Choroid plexus epithelial cell (primary cell): ENCODE results near the gene SHTN1.

Experiments
- DNase-seq: peaks from one replicate; pipeline ENCODE4 v3.0.0-alpha.2; 2010; ENCODE audit warnings: low read depth
- H3K4me3 ChIP-seq: 2 replicates; pipeline ENCODE4 v1.5.1; 2011; ENCODE audit warnings: low read depth, mild to moderate bottlenecking, control low read depth, low read length, moderate library complexity
- TF ChIP-seq, protein P1 (sequence below): conservative IDR thresholded peaks from 2 replicates; pipeline ENCODE4 v1.5.1; 2011; ENCODE audit warnings: low read depth, mild to moderate bottlenecking, control low read depth, inconsistent platforms, low read length, moderate library complexity

The SHTN1 gene

DNA sequence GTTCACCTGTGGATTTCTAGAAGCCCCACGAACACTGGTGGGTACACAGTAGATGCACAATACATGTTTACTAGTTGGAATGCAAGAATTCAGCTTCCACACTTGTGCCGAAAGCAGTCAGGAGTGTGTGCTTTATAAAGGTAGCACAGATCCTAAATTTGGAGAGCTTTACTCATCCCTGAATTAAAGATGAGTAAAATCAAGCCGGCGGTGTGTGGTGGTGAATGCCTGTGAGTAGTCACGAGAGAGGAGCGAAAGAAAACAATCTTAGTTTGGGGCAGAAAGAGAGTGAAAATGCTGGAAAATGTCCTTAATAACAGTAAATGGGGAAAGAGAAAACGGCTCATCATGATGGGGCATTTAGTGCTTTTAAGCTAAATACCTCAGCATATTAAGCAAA lies 169.3 kb downstream of the SHTN1 start:
- DNase-seq = no peak
- H3K4me3 ChIP-seq = no peak overlapping the region
- TF ChIP-seq, protein P1, sequence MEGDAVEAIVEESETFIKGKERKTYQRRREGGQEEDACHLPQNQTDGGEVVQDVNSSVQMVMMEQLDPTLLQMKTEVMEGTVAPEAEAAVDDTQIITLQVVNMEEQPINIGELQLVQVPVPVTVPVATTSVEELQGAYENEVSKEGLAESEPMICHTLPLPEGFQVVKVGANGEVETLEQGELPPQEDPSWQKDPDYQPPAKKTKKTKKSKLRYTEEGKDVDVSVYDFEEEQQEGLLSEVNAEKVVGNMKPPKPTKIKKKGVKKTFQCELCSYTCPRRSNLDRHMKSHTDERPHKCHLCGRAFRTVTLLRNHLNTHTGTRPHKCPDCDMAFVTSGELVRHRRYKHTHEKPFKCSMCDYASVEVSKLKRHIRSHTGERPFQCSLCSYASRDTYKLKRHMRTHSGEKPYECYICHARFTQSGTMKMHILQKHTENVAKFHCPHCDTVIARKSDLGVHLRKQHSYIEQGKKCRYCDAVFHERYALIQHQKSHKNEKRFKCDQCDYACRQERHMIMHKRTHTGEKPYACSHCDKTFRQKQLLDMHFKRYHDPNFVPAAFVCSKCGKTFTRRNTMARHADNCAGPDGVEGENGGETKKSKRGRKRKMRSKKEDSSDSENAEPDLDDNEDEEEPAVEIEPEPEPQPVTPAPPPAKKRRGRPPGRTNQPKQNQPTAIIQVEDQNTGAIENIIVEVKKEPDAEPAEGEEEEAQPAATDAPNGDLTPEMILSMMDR = no peak

DNA sequence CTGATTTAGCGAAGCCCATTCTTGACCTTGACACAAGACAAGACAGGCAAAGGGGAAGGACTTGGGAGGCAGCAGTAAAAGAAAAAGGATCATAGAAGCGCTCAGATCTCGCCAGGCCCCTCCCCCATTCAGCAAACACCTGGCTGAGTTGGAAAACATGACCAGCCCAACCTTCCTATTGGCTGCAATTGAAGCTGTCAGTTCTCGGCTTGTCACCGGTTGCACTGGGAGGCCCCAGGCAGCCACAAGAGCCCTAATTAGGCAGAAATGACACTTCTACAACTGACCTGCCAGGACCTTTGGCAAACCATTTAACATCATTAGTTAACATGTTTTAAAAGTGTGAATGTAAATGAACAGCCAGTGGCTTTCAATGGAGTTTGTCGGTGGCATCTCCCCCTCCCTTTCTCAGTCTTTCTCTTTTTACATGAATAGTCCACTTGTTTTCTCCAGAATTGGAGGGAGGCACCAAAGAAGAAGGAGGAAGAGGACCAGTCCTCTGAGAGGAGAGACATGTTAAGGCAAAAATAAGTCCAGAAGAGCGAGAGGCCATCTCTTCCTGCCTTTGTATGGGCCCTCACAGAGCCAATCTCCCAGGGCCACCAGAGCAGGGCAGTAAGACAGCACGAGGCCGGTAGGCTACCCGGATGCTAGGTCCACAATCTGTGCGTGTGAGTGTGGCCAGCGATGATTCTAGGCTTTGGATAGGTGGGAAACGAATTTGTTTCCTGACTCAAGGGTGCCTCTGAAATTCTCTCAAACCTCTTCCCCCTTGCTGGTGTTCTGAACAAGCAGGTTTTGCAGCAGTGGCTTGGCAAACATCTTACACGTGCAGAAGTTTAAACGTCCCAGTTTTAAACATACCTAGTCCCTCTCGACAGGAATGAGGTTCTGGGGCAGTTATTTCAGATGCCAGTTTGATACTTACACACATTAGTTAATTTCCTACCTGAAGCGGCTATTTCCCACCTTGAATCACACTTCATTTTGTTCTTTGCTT lies 170.7 kb downstream of the SHTN1 start:
- TF ChIP-seq, protein P1 = no peak
- DNase-seq = no peak
- no peak overlapping the region for H3K4me3 ChIP-seq

DNA sequence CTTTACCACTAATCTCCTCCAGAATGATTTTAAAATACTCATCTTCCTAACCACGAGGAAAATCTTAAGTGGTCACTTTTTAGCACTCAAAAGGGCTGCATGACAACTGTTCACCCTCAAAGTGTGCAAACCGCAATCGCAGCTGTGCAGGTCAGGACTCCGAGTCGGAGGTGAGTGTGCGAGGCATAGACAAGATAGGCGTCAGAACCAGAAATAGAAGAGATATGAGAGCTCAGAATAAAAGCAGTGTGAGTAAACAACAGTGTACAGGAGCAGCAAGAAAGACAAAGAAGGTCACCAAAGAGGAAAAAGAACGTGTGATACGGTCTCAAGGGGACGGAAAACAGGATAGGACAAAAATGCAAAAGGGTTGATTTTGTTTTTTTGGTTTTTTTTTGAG lies 173.2 kb downstream of the SHTN1 start:
- no peak for DNase-seq
- no peak overlapping the region for H3K4me3 ChIP-seq
- TF ChIP-seq, protein P1 = no peak
